ENCODE measurements around the gene FAM114A2.
"Not testable (repeated sequence)": the region's sequence is repeated elsewhere in the genome, so short reads cannot be mapped to it uniquely, and the experiment has no call there.

FAM114A2 gene

DNA sequence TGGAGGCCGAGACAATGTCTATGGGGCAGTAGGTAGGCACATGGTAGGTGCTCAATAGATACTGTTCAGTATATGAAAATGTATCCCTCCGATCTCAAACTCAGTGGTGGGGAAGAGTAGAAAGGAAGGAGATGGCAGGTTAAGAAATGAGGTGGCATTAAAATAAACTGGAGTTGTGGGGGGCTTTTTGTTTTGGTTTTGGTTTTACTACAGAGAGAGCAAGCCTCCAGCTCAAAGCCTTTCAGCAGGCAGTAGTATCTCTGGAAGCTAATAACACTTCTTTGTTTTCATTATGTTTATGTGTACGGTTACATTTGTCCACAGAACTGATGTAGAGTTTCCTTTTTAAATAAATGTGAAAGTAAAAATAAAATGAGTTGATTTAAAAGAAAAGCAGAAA lies 8.6 kb upstream of the FAM114A2 start:
- no peak for DNase-seq (ENCODE audit: low spot score)

DNA sequence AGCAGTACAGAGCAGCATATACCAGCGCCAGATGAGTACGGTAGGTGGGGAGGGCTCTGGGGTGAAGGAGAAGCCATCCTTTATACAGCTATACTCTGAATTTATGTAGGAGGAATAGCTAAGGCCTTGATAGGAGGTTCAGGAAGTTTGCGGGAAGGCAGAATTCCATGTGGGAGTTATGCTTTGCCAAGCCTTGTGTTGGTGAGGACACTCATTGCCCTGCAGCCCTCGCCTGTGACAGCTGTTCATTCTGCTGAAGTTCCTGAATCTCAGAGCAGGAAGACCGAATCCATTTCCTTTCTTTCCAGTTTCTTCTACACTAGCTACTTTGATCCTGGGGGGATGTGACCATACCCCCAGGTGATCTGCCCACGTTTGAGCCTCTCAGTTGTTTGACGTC lies 7.8 kb upstream of the FAM114A2 start:
- no peak for DNase-seq (ENCODE audit: low spot score)

DNA sequence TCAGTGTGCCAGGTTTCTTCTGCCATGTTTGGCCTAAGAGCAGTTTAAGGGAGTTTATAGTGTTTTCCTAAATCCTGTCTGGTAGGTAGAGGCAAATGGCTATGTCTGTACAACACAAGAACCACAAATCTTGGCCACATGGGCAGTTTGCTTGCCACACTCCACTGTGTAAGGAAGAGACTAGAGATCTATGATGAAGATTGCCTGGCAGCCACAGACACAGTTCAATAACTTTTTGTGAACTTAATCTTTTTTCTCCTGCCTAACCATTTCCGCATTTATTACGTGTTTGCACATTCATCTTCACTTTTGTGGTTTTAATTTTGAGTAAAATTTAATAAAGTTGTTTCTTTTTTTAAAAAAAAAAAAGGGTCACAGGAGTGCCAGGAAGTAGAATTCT lies 5.9 kb upstream of the FAM114A2 start:
- no peak for DNase-seq (ENCODE audit: low spot score)

DNA sequence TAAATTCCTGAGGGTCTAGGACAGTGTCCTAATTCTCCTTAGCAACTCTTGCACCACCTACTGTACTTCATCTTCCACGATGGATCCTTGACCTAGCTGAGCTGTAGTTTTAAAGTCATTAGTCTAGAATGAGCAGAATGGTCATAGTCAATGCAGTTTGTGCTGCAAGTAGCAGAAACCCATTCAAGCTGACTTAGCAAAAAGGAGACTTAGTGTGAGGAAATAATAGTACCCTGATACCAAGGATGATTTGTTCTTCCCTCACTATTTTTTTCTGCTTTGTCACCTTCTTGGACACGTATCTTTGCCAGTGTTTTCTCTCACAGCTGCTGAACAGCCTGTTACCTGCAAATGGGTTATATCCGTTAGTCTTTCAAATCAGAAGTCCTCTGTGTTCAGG lies 5.4 kb upstream of the FAM114A2 start:
- no peak for DNase-seq (ENCODE audit: low spot score)

DNA sequence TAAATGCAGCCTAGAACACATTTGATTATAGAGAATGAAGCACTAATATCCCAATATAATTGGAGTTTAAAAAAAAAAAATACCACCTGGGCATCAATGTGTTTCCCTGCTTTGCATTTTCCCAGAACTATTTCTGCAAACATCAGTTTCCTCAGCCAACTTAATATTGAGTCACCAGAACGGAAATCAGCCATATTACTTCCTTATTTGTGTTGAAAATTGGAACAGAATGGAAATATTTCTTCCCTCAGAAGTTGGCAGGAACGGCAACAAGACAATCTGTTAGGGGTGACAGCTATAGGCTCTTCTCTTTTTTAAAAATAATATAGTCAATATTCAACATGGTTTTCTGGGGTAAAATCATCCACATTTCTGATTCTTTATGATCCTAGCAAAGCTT lies 4.1 kb upstream of the FAM114A2 start:
- DNase-seq (ENCODE audit: low spot score) = no peak

DNA sequence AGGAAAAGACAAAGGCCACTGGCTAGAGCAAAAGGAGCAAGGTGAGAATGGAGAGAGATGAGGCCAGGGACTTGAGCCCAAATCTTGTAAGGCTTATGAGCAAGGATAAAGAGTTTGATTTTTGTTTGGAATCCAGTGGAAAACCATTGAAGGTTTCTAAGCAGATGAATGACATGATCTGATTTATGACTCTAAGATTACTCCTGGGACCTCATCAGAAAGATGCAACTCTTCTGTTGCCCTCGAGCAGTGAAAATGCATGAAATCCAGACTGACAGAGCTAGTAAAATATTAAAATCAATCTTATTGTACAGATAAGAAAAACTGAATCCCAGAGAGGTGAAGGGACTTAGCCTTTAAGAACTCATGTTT lies 734 bp upstream of the FAM114A2 start:
- no peak for DNase-seq (ENCODE audit: low spot score)

DNA sequence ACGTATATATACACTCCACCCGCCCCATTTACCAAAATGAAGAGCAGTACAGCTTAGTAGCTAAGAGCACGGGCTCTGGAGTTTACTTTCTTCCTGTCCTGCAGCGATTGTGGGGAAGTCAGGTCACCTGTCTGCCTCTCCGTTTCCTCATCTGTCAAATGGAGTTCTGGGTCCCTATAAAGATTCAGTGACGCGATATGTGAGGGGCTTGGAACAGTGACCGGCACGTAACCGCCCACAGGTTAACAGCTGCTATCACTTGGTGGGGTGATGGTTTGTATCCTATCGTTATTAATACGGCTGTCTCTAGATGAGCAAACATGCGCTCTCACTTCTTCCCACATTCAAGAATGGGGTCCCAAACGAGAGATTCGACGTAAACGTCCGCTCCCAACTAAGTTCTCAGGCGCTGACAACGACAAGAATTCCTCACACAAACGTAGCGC lies 426 bp downstream of the FAM114A2 start:
- DNase-seq (ENCODE audit: low spot score) = peak; percentile 35

DNA sequence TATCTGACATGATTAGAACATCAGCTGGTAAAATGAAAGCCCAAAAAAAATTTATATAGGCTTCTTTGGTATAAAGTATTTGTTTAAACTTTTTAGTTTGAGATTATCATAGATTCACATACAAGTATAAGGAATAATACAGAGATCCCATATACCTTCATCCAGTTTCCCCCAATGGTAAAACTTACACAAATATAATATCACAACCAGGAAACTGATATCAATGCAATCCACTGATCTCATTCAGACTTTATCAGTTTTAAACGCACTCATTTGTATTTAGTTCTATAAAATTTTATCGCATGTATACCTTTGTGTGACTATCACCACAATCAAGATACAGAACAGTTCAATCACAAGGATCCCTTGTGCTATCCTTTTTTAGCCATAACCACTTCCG lies 3.8 kb downstream of the FAM114A2 start:
- no peak for DNase-seq (ENCODE audit: low spot score)

DNA sequence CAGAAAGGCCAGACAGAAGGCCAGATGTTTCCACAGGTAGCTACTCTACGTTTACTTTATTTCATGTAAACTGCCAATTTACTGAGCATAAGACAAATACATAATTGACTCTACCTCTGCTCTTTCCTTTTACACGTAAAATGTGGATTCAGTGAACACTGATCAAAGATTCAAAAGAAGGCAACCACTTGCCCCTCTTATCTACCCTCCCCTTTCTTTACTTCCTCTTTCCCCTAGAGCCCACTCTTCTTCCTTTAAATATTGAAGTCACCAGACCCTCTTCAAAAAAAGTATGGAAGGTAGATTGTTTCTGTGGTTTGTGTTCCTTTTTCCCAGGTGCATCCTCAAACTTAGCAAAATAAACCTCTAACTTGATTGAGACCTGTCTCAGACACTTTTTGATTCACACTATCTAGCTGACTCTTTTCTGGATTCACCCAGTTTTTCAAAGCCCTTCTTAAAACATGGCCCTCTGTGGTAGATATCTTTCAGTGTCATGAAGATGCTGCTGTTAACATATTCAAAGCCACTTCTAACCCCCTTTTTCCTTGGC lies 6.7 kb downstream of the FAM114A2 start:
- DNase-seq (ENCODE audit: low spot score) = no peak

DNA sequence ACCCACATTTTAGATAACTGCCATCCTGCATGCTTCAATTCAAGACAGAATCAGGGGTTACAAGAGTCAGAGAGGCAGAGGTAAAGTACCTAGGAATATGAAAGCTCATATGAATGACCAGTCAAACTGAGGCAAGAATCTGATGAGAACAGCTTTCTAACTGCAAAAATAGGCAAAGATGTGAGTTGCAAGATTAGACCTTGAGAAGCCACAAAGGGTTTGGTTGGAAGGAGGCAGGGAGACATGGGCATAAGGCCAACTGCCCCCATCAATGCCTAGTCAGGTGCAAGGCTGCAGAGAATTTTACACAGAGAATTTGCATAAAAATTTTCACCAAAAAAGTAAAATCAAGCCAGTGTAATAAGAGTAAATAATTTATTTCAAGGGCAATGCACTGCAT lies 12.8 kb downstream of the FAM114A2 start:
- DNase-seq (ENCODE audit: low spot score) = no peak

DNA sequence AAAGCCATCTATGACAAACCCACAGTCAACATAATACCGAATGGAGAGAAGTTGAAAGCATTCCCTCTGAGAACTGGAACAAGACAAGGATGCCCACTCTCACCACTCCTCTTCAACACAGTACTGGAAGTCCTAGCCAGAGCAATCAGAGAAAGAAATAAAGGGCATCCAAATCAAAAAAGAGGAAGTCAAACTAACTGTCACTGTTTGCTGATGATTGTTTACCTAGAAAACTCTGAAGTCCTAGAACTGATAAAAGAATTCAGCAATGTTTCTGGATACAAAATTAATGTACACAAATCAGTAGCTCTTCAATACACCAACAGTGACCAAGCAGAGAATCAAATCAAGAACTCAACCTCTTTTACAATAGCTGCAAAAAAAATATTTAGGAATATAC lies 19.8 kb downstream of the FAM114A2 start:
- DNase-seq (ENCODE audit: low spot score) = not testable (repeated sequence)

DNA sequence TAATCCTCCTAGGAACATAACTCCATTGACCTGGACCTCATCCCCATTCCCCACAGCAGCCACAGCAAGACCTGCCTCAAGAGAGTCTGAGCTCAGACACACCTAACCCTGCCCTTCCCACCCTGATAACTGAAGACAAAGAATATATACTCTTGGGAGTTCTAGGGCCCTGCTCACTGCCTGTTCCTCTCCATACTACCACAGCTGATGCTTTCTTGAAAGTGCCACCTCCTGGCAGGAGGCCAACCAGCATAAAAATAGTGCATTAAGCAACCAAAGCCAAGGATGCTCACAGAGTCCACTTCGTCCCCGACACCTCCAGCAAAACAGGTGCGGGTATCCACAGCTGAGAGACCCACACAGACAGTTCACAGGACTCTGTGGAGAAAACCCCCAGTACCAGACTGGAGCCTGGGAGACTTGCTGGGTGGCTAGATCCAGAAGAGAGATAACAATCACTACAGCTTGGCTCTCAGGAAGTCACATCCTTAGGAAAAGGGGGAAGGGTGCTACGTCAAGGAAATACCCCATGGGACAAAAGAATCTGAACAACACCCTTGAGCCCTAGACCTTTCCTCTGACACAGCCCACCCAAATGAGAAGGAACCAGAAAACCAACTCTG lies 23.5 kb downstream of the FAM114A2 start:
- no peak for DNase-seq (ENCODE audit: low spot score)

DNA sequence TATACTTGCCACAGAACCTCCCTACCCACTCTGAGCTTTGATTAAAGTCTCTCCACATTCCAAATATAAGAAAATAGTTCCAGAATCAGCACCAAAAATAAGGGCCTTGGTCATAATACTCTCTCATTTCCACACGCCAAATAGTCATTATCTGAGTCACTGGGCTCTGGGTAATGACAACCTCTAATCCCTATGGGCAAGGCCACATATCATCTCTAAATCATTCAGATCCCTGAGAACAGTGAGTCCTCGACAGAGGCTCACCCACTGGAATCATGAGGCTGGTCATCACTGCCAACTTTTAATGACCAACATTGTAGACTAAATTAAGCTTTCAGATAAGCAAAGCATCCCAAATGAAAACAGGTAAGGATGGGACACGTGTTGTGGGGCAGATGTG lies 28.1 kb downstream of the FAM114A2 start:
- no peak for DNase-seq (ENCODE audit: low spot score)

DNA sequence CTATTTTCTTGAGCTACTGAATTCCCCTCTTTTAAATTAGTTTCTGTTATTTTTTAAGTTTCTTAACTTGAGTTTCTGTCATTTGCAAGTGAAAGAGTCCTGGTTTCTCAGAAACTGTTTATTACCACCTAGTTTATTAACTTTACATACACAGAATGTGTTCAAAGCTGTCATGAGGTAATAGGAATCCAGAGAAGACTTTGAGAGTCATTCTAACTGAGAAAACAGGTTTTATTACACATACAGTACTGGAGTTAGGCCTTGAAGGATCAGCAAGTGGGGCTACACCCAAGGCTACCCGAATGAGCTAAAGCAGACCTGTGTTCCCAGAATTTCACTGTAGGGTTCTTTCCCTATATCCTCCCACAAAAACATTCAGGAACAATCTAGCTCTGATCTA lies 33.1 kb downstream of the FAM114A2 start:
- no peak for DNase-seq (ENCODE audit: low spot score)

DNA sequence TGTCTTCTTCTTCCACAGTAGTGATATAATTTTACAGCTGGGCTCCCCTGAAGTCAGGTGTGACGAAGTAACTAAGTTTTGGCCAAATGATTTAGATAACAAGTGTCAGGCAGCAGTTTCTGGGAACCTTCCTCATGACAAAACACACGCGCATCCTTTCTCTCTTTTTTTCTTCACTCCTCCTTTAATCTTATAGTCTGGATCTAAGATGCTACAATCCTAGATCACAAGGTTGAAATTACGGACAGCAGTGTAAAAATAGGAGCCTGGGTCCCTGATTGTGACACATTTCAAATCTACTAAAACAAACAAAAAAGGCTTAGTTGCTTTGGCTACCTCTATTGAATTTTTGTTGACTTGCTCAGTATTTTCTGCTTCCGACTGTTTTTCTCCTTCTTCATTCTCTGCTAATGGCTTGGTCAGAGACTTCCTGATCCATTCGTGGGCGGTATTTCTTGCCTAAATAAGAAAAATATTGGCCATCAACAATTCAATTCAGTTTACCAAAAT lies 36.1 kb downstream of the FAM114A2 start:
- DNase-seq (ENCODE audit: low spot score) = no peak

DNA sequence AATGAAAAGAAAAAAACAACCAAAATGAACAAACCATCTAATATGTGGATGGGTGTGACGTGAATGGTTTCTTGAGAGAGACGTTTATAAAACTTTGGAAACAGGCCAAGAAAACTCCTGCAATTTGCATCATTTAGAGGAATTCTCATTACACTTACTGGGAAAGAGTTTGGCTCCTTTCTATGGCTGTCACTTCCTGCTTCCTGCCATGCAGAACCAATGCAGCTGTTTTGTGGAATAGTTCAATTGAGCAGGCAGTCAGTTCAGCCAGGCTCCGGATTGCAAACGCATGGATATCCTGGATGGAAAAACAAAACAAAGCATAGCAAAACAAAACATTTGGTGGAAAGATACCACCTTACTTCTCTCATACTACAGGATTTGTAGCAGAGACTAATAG lies 36.6 kb downstream of the FAM114A2 start:
- no peak for DNase-seq (ENCODE audit: low spot score)

DNA sequence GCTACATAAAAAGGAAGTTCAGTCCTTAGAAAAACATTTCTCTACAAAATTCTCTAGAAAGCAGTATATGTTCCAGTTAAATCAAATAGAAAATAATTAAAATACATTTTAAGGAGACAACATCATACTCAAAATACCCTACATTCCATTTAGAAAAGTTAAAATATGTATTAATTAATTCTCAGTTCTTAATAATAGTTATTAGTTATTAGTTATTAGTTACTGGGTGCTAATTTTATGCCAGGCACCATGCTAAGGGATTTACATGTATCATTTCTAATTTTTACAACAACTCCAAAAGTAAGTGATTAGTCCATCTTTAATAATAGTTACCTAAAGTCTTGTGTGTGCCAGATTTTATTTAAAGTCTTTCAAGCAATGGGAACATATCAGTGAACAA lies 38.0 kb downstream of the FAM114A2 start:
- DNase-seq (ENCODE audit: low spot score) = no peak

DNA sequence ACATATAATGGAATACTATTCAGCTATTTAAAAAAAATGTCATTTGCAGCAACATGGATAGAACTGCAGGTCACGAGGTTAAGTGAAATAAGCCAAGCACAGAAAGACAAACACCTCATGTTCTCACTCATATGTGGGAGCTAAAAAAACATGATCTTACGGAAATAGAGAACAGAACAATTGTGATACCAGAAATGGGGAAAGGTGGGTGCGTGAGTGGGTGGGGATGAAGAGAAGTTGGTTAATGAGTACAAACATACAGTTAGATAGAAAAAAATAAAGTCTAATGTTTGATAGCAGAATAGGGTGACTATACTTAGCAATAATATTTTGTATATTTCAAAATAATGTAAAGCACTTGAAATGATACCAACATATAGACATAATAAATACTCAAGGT lies 38.7 kb downstream of the FAM114A2 start:
- no peak for DNase-seq (ENCODE audit: low spot score)

DNA sequence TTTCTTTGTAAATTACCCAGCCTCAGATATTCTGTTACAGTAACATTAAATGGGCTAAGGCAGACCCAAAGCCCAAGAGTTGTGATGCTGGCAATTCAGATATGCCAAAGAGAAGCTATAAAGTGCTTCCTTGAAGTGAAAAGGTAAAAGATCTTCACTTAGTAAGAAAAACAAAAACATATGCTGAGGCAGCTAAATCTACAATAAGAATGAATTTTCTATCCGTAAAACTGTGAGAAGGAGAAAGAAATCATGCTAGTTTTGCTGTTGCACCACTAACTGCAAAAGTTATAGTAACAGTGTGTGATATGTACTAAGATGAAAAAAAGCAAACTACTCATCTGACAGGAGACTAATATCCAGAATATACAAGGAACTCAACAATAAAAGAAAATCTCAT lies 39.9 kb downstream of the FAM114A2 start:
- no peak for DNase-seq (ENCODE audit: low spot score)

DNA sequence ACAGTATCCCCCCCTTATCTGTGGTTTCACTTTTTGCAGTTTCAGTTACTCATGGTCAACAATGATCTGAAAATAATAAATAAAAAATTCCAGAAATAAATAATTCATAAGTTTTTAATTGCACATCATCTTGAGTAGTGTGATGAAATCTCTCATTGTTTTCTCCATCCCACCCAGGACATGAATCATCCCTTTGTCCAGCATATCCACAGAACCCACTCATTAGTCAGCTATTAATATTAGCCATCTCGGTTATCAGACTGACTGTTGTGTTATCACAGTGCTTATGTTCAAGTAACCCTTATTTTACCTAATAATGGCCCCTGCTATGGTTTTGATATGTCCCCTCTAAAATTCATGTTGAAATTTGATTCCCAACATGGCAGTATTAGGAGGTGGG lies 40.7 kb downstream of the FAM114A2 start:
- no peak for DNase-seq (ENCODE audit: low spot score)

DNA sequence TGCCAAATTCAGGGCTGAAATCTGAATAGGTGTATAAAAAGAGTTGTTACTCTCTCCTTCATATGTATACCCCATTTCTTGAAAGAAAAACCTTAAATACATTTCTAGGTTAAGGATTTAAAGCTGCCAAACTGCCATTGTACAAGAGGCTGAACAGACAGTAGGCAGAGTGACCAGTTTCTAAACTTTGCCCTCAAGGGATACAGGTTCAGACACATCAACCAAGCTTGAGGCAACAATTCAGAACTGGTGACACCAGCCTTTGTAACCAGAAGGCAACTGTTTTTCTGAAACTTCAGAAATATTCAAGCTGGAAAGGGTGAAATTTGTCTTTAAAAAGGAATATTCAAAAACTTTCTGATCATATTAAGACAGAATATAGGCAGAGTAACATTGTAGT lies 47.5 kb downstream of the FAM114A2 start:
- DNase-seq (ENCODE audit: low spot score) = no peak

DNA sequence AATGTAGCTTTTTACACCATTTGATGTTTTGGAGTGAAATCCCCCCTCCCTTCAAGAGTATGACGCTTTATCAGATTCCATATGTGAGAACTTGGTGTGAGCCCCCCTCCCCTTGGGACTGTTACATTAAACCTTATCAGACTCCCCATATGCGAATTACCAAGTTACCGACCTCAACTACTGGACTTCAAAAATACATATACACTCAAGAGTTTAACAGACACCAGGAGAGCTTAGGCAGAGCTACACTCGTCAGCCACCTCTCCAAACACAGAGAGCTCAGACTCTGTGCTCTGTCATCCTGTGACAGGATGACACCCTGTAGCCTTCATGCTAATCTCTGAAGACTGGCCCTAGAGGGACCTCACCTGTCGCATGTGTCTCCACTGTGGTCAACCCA lies 50.2 kb downstream of the FAM114A2 start:
- no peak for DNase-seq (ENCODE audit: low spot score)

DNA sequence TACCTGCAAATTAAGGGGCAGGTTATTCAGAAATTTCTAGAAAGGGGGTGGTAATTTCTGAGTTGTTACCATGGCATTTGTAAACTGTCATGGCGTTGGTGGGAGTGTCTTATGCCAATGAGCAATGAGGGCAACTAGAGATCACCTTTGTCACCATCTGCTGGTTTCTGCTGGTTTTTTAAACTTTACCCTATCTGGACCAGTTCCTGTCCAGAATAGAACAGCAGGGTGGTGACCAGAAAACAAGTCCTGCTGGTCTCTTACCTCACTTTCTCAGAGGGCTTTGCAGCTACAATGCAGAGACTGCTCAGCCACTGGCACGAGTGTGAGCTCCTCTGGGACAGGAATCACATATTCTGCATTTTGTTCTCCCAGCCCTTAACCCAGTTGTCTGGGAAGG lies 51.4 kb downstream of the FAM114A2 start:
- no peak for DNase-seq (ENCODE audit: low spot score)

DNA sequence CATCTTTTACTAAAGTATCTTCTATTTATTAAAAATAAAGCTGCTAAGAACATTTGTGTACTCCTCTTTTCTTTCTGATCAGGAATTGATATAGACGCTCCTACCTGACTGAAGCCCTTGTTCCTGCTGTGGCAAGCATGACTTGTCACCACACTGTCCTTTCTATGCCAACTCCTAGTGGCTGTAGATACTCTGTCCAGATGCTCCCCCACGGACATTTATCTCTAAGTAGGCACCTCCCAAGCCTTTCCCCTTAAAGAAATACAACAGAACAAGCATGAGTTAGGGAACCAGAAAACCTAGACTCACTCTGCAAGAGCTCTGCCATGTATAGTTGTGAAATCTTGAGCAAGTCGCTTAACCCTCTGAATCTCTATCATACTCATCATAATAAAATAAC lies 53.2 kb downstream of the FAM114A2 start:
- DNase-seq (ENCODE audit: low spot score) = no peak
